ENCODE measurements around the gene DICER1.

DNA sequence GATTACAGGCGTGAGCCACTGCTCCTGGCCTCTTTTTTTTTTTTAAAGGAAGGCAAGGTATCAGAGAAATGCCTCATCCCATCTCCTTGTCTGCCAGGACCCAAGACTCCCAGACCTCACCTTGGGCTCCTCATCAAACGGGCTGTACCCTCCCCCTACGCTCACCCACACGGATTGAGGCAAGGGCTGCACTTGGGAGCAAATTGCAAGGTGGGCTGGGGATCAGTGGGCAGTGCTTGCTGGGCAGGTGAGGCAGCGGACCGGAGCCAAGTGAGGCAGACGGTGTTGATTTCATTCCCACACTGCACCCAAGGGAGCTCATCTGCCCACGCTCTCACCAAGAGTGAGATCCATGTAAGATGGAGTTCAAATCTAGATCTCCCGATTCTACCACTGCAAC, 41.0 kb upstream of the DICER1 start:
- TF ChIP-seq, protein P1, sequence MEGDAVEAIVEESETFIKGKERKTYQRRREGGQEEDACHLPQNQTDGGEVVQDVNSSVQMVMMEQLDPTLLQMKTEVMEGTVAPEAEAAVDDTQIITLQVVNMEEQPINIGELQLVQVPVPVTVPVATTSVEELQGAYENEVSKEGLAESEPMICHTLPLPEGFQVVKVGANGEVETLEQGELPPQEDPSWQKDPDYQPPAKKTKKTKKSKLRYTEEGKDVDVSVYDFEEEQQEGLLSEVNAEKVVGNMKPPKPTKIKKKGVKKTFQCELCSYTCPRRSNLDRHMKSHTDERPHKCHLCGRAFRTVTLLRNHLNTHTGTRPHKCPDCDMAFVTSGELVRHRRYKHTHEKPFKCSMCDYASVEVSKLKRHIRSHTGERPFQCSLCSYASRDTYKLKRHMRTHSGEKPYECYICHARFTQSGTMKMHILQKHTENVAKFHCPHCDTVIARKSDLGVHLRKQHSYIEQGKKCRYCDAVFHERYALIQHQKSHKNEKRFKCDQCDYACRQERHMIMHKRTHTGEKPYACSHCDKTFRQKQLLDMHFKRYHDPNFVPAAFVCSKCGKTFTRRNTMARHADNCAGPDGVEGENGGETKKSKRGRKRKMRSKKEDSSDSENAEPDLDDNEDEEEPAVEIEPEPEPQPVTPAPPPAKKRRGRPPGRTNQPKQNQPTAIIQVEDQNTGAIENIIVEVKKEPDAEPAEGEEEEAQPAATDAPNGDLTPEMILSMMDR (IDR thresholded peaks at IDR 0.05), result no peak
- no peak for TF ChIP-seq POLR2A (IDR thresholded peaks at IDR 0.05)
